HG03469 (cell line): ENCODE data around the gene MYLK4.
"Not testable (repeated sequence)": the region's sequence is repeated elsewhere in the genome, so short reads cannot be mapped to it uniquely, and the experiment has no call there.

Experiments used
- ATAC-seq: cut with Tn5 transposase; IDR thresholded peaks from one replicate; pipeline ENCODE4 v1.9.1; 2021; ENCODE audit warnings: mild to moderate bottlenecking, moderate library complexity, moderate number of reproducible peaks; ENCODE audit not compliant: unreplicated experiment

MYLK4 gene

GRCh38 chr6:2780102-2780737 is 29.5 kb upstream of the MYLK4 start:
- ATAC-seq: no peak

- ATAC-seq: no peak
These were observed 26.5 kb upstream of the MYLK4 start for GRCh38 chr6:2777249-2777648.

- no peak for ATAC-seq
These were observed 24.3 kb upstream of the MYLK4 start for GRCh38 chr6:2775003-2775402.

GRCh38 chr6:2773449-2773848 is 22.7 kb upstream of the MYLK4 start:
- ATAC-seq: no peak

GRCh38 chr6:2772840-2773239 is 22.1 kb upstream of the MYLK4 start:
- ATAC-seq: no peak

- ATAC-seq: no peak
These were observed 20.4 kb upstream of the MYLK4 start for GRCh38 chr6:2771079-2771478.

- ATAC-seq: no peak
These were observed 19.4 kb upstream of the MYLK4 start for GRCh38 chr6:2770171-2770570.

- no peak for ATAC-seq
These were observed 18.0 kb upstream of the MYLK4 start for GRCh38 chr6:2768696-2769095.

GRCh38 chr6:2767657-2768524 is 17.2 kb upstream of the MYLK4 start:
- no peak for ATAC-seq

- ATAC-seq: no peak
These were observed 16.3 kb upstream of the MYLK4 start for GRCh38 chr6:2766767-2767656.

- peak; percentile 6 for ATAC-seq
These were observed 15.4 kb upstream of the MYLK4 start for GRCh38 chr6:2765896-2766766.

GRCh38 chr6:2765166-2765895 is 14.6 kb upstream of the MYLK4 start, which contains the start of gene WRNIP1:
Gene WRNIP1, plus strand, starts transcription at chr6:2765393. Its CDS starts 230 bp downstream, at chr6:2765623.
- ATAC-seq: peak; percentile 81

- ATAC-seq: peak; percentile 30
These were observed 14.0 kb upstream of the MYLK4 start for GRCh38 chr6:2764610-2765165.

GRCh38 chr6:2763876-2764540 is 13.3 kb upstream of the MYLK4 start:
- ATAC-seq: no peak

GRCh38 chr6:2763345-2763841 is 12.7 kb upstream of the MYLK4 start:
- no peak for ATAC-seq

- not testable (repeated sequence) for ATAC-seq
These were observed 12.1 kb upstream of the MYLK4 start for GRCh38 chr6:2762868-2763267.

GRCh38 chr6:2760882-2761842 is 10.4 kb upstream of the MYLK4 start:
- ATAC-seq: no peak
